Astrocyte of the cerebellum (primary cell): ENCODE data around the gene ZCCHC24.
A peak's percentile ranks its signal among the peaks of the same experiment; 100 is the strongest.

ENCODE experiments used
- DNase-seq: peaks from one replicate; pipeline ENCODE4 v3.0.0-alpha.2; 2011; ENCODE audit warnings: low read depth
- H3K4me3 ChIP-seq: 2 replicates; pipeline ENCODE4 v1.5.1; 2011; ENCODE audit warnings: mild to moderate bottlenecking, low read depth, low read length, moderate library complexity
- in situ Hi-C: cut with HindIII; loops from 2 replicates; pipeline ENCODE4 v1.10.0; 2017; ENCODE audit warnings: low sequenced_read_pairs
- TF ChIP-seq, protein P1 (sequence below): IDR thresholded peaks from 2 replicates; pipeline ENCODE4 v1.5.1; 2012; ENCODE audit warnings: low read length, low read depth, moderate library complexity, mild to moderate bottlenecking; ENCODE audit errors: missing control alignments

Gene ZCCHC24

DNA sequence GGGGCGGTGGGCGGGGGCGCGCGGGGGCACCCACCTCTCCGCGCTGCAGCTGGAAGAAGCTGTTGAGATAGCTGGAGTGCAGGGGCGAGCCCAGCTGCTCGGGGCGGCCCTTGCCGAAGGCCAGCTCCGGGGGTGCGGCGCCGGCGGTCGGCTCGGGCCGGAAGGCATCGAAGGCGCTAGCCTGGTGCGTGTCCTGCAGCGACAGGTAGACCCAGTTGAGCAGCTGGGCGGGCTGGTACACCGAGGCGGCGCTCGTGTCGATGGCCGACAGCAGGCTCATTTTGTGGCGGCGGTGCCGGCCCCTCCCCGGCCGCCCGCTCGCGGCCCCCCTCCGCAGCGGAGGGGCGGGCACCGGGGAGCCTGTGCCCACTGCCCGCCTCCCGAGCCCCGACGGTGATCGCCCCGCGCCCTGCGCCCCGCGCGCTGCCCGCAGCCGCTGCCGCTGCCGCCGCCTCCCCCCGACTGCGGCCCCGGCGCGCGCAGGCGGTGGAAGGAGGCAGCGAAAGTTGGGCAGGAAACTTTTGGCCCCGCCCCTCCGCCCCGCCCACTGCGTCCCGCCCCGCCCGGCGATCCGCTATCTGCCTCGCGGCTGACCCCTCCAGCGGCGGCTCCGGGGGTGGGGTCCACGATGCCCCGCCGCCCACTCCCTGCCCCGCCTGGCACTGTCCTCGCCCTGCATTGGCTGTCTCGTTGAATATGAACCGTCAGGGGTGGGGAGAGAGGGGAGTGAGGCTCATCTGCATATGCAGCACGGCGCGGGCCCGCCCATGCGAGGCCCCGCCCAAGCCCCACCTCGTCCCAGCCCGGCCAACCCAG, at the start of gene ZCCHC24:
ZCCHC24 (minus strand) TSS at position 464 of the 816 bp plus-strand sequence; CDS start at position 280, 184 bp downstream.
- TF ChIP-seq, protein P1, sequence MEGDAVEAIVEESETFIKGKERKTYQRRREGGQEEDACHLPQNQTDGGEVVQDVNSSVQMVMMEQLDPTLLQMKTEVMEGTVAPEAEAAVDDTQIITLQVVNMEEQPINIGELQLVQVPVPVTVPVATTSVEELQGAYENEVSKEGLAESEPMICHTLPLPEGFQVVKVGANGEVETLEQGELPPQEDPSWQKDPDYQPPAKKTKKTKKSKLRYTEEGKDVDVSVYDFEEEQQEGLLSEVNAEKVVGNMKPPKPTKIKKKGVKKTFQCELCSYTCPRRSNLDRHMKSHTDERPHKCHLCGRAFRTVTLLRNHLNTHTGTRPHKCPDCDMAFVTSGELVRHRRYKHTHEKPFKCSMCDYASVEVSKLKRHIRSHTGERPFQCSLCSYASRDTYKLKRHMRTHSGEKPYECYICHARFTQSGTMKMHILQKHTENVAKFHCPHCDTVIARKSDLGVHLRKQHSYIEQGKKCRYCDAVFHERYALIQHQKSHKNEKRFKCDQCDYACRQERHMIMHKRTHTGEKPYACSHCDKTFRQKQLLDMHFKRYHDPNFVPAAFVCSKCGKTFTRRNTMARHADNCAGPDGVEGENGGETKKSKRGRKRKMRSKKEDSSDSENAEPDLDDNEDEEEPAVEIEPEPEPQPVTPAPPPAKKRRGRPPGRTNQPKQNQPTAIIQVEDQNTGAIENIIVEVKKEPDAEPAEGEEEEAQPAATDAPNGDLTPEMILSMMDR: no peak
- peak within 1 kb of the TSS; percentile 89 for H3K4me3 ChIP-seq
- peak; percentile 98 for DNase-seq
- in situ Hi-C loops: no loop called here

DNA sequence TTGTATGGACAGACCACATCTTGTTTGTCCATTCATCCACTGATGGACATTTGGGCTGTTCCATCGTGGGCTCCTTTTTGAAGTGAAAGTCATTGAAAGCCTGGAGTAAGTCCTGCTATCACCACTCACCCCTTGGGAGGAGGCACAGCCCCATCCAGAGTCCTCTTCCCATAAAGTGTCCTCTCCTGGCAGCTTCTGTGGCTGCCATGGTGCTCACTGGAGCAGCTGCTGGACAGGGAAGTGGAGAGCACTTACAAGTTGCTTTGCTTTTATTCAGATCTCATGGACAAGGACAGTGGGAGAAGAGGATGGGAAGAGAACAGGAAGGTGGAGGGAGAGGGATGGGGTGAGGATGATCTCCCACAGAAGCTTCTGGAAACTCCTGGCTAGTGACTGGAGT, 48.4 kb upstream of the ZCCHC24 start:
- H3K4me3 ChIP-seq: no peak overlapping the region
- DNase-seq: no peak
- TF ChIP-seq, protein P1: no peak
- in situ Hi-C loops: loop anchor here (5.0 kb wide), 1 partner anchor 82 kb away; no protein-coding TSS in a partner anchor

DNA sequence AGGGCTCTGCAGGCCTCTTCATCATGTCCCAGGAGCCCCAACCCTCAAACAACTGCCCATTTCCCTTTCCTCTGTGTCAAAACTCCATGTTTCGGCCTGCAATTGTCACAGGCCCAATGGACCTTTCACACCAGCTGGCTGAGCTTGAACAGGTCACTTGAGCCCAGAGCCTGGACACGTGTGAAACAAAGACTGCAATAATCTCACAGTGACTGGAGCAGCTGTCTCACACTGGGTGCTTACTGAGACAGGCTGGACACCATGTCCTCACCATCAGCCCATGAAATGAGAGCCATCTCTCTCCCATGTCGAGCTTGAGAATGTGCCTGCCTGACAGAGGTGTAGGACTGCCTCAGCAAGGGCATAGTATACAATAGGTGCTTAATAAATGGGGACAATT, 47.4 kb upstream of the ZCCHC24 start:
- in situ Hi-C loops: loop anchor here (5.0 kb wide), 1 partner anchor 81 kb away; no protein-coding TSS in a partner anchor
- TF ChIP-seq, protein P1: no peak
- DNase-seq: no peak
- H3K4me3 ChIP-seq: no peak overlapping the region

DNA sequence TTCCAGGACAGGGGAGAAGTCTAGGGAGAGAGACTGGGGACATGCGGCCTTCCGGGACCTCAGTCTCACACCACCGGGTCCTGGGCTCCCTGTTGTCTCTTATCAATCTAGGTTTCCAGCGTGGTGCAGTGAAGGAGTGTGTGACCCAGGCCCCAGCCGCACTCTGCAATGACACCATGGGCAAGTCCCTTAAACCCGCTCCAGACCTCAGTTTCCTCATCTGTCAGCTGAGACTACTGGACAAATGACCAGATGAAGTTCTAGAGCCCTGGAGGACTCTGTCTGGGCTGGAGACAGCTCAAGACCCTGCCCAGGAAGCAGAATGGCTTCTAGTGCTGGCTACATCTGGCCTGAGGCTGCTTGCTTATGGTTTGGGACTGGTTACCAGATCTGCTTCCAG, 46.8 kb upstream of the ZCCHC24 start:
- TF ChIP-seq, protein P1: no peak
- in situ Hi-C loops: loop anchor here (5.0 kb wide), 1 partner anchor 80 kb away; no protein-coding TSS in a partner anchor
- H3K4me3 ChIP-seq: no peak overlapping the region
- DNase-seq: no peak

DNA sequence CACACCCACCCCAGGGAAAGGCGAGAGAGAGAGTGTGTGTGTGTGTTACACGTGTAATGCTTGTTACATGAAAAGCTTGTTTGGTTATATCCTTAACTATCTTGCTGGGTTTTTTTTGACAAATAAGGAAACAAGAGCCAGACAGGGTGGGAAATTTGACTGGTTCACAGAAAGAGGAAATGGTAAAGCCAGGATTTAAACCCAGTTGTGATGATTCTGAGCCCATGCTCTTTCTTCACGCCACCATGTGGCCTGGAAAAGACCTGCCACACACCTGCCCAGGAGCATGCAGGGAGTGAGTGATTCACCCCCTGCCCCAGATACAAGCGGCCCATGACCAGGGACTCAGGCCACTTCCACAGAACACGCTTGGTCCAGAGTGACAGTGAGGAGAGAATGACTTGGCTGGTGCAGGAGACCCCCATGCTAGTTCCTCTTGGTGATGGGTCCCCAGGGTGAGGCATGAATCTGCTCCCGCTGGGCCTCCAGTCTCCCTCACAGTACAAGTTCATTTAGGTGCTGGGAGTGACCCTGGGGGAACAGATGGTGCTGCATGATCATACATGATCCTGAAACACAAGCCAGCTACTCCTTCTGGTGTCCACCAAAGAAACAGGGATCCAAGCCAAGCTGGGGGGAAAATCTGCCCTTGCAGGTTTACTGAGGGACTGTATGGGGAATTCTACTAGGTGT, 45.9 kb upstream of the ZCCHC24 start:
- in situ Hi-C loops: loop anchor here (5.0 kb wide), 1 partner anchor 79 kb away; no protein-coding TSS in a partner anchor
- no peak overlapping the region for H3K4me3 ChIP-seq
- DNase-seq: no peak
- TF ChIP-seq, protein P1: peak; percentile 3

DNA sequence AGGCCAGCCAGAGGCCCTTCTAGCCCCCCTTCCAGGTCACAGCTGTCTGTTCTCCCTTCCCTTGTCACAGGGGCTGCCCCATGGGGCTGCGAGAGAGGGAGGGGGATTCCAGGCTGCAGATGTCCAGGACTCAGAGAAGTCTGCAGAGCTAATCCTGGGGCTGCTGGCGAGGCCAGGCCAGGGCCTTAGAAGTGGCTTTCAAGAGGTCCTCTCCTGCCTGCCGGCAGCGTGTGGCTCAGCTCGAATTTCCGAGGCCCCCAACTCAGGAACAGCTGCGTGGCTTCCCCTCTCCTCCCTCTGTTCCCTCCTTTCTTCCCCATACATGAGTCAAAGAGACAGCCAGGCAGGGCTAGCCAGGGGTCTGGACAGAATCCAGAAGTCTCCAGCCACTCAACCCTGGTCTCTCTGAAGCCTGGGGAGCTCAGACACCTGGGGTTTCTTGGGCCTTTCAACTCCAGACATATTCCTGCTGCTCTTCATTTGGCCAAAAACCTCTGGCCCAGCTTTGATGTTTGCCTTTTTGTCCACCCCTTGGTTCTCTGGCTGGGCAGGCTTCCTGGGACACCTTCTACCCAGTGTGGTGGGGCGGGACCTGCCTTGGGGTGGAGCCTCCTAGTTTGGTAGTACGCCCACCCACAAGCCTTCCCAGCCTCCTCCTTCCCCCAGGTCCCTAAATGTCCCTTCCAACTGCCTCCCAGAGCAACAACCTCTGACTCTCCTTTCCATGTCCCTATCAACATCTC, 45.1 kb upstream of the ZCCHC24 start:
- TF ChIP-seq, protein P1: no peak
- peak; percentile 40 for DNase-seq
- in situ Hi-C loops: loop anchor here (5.0 kb wide), 1 partner anchor 78 kb away; no protein-coding TSS in a partner anchor
- no peak overlapping the region for H3K4me3 ChIP-seq
